Neural cell (in vitro differentiated cells): ENCODE results near the gene HACD4.

Experiments
- EP300 ChIP-seq: fragments of 450-650 bp; conservative IDR thresholded peaks from 2 replicates; pipeline ENCODE4 v1.6.1; 2014; ENCODE audit warnings: antibody characterized with exemption, mild to moderate bottlenecking, moderate library complexity; ENCODE audit not compliant: poor library complexity, severe bottlenecking
- EZH2 ChIP-seq: fragments of 200-600, 300-800 bp; shearing (Covaris generic), sonication (generic); IDR thresholded peaks from 2 replicates; pipeline ENCODE4 v1.6.1; 2014; ENCODE audit warnings: antibody characterized with exemption, low read length, borderline replicate concordance, mild to moderate bottlenecking; ENCODE audit not compliant: insufficient read depth, poor library complexity, severe bottlenecking
- POLR2AphosphoS5 ChIP-seq: IDR thresholded peaks from 2 replicates; pipeline ENCODE4 v1.6.1; 2012
- RAD21 ChIP-seq: fragments of 450-650 bp; conservative IDR thresholded peaks from 2 replicates; pipeline ENCODE4 v1.6.1; 2014; ENCODE audit warnings: antibody characterized with exemption, mild to moderate bottlenecking, moderate library complexity
- TAF1 ChIP-seq: IDR thresholded peaks from 2 replicates; pipeline ENCODE4 v1.6.1; 2012; ENCODE audit warnings: low read depth
- TF ChIP-seq, protein P1 (sequence below): fragments of 450-650 bp; IDR thresholded peaks from 2 replicates; pipeline ENCODE4 v1.5.1; 2014; ENCODE audit warnings: antibody characterized with exemption, mild to moderate bottlenecking, moderate library complexity; ENCODE audit not compliant: poor library complexity, severe bottlenecking

DNA sequence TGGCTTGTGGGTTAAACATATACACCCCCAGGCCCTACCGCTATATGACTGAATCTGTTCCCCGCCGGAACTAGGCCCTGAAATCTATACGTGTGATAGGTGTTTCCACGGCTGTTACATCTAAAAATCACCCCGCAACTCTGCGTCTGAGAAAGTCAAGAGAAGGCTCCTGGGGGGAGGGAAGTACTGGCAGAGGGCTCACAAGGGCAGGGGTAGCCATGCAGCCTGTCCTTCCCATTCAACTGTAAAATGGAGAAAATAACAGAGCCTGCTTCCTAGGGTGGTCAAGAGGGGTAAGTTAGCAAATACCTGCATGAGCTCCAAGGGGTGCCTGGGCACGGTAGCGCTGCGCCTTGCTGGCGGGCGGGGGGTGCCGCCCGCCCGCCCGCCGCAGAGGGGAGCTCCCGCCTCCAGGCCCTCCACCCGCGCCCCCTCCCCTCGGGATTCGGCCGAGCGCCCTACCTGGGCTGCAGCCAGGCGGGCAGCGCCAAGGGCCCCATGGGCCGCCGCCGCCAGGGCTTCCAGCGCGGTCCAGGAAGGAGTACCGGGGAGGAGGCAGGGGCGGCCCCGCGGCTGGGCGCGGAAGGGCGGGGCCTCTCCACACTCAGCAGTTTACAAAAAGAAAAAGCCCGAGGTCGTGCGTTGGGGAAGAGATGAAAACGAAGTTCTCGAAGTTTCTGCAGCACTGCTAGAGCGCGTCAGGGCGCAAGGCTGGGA lies at the start of gene HACD4:
- TF ChIP-seq, protein P1, sequence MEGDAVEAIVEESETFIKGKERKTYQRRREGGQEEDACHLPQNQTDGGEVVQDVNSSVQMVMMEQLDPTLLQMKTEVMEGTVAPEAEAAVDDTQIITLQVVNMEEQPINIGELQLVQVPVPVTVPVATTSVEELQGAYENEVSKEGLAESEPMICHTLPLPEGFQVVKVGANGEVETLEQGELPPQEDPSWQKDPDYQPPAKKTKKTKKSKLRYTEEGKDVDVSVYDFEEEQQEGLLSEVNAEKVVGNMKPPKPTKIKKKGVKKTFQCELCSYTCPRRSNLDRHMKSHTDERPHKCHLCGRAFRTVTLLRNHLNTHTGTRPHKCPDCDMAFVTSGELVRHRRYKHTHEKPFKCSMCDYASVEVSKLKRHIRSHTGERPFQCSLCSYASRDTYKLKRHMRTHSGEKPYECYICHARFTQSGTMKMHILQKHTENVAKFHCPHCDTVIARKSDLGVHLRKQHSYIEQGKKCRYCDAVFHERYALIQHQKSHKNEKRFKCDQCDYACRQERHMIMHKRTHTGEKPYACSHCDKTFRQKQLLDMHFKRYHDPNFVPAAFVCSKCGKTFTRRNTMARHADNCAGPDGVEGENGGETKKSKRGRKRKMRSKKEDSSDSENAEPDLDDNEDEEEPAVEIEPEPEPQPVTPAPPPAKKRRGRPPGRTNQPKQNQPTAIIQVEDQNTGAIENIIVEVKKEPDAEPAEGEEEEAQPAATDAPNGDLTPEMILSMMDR = no peak
- TF ChIP-seq EZH2 (no peak), POLR2AphosphoS5 (no peak), TAF1 (no peak), EP300 (no peak), RAD21 (no peak)
